Cardiac ventricle fibroblast (primary cell): ENCODE data around the gene PEX7. TPM values are rescaled to one million over a fixed set of nuclear protein-coding genes. Genes with fewer than 3 reads are reported as not detected.

Experiments used
- total RNA-seq: library from RNA; depleted of rRNA; stranded (reverse); fragments of >200 nt; gene quantifications from 2 replicates; pipeline ENCODE4 v1.2.3, GENCODE V29; 2015

PEX7 gene, protein sequence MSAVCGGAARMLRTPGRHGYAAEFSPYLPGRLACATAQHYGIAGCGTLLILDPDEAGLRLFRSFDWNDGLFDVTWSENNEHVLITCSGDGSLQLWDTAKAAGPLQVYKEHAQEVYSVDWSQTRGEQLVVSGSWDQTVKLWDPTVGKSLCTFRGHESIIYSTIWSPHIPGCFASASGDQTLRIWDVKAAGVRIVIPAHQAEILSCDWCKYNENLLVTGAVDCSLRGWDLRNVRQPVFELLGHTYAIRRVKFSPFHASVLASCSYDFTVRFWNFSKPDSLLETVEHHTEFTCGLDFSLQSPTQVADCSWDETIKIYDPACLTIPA
- total RNA-seq: 5.4 and 8.8 TPM in 2 replicates

GRCh38 chr6:136822376-136823127 is at the start of gene PEX7:
PEX7 (plus strand) TSS chr6:136822592; CDS start chr6:136822666, 74 bp downstream.

GRCh38 chr6:136792410-136793262 is 29.8 kb upstream of the PEX7 start, which contains the start of gene MAP3K5:
MAP3K5 (minus strand) TSS chr6:136792477; CDS start chr6:136792157, 320 bp downstream.

GRCh38 chr6:136921936-136922684 is 99.7 kb downstream of the PEX7 start, which contains the start of gene SLC35D3:
SLC35D3 (plus strand) TSS chr6:136922301; CDS start chr6:136922429, 128 bp downstream.

Other genes with a start within 250 kb of the PEX7 start
- 7.1 and 7.5 TPM in 2 replicates for gene MAP3K5, start 30.1 kb upstream of the PEX7 start, total RNA-seq
- not detected in 2 replicates for gene SLC35D3, start 99.7 kb downstream of the PEX7 start, total RNA-seq
- 0.12 and 0.54 TPM in 2 replicates for gene IL20RA, start 222.4 kb downstream of the PEX7 start, total RNA-seq